ENCODE data around the gene SNCAIP.

GRCh38 chr5:122423221-122423620 lies 111.2 kb downstream of the SNCAIP start:
- TF ChIP-seq POLR2AphosphoS5 (IDR thresholded peaks at IDR 0.05; ENCODE audit: borderline replicate concordance, low read depth, low read length) (no peak), EZH2 (IDR thresholded peaks at IDR 0.05) (no peak), FOXP2 (optimal IDR thresholded peaks at IDR 0.05; ENCODE audit: control extremely low read depth, extremely low read length, insufficient read depth) (no peak)

Data from SK-N-MC (cell line).